HepG2 (cell line): Measurements from ENCODE around the gene NCMAP. TPM values are rescaled to one million over a fixed set of nuclear protein-coding genes. Genes with fewer than 3 reads are reported as not detected.
A peak's percentile ranks its signal among the peaks of the same experiment; 100 is the strongest.

Source experiments
- ATF3 ChIP-seq: sonication (generic); formaldehyde crosslinking; IDR thresholded peaks from 2 replicates; pipeline ENCODE4 v1.4.0; 2020; ENCODE audit warnings: missing genetic modification reagents
- CREB3 ChIP-seq: sonication (generic); formaldehyde crosslinking; IDR thresholded peaks from 2 replicates; pipeline ENCODE4 v1.5.0; 2020; ENCODE audit warnings: missing genetic modification reagents
- GLMP ChIP-seq: sonication (generic); formaldehyde crosslinking; IDR thresholded peaks from 2 replicates; pipeline ENCODE4 v1.9.0; 2021; ENCODE audit warnings: missing genetic modification reagents, mild to moderate bottlenecking, borderline replicate concordance
- GPBP1L1 ChIP-seq: sonication (generic); formaldehyde crosslinking; IDR thresholded peaks from 2 replicates; pipeline ENCODE4 v1.5.0; 2020; ENCODE audit warnings: mild to moderate bottlenecking, missing genetic modification reagents
- HOXA5 ChIP-seq: sonication (generic); formaldehyde crosslinking; IDR thresholded peaks from 2 replicates; pipeline ENCODE4 v1.4.0; 2020; ENCODE audit warnings: missing genetic modification reagents
- ZBTB25 ChIP-seq: IDR thresholded peaks from 2 replicates; pipeline ENCODE4 v1.6.1; 2018; ENCODE audit warnings: missing genetic modification reagents
- ZNF142 ChIP-seq: sonication (generic); formaldehyde crosslinking; IDR thresholded peaks from 2 replicates; pipeline ENCODE4 v1.4.0; 2020; ENCODE audit warnings: missing genetic modification reagents
- ZNF282 ChIP-seq: fragments of 450-650 bp; IDR thresholded peaks from 2 replicates; pipeline ENCODE4 v1.6.1; 2018; ENCODE audit not compliant: partially characterized antibody
- ZNF546 ChIP-seq: sonication (generic); formaldehyde crosslinking; conservative IDR thresholded peaks from 2 replicates; pipeline ENCODE4 v1.8.1; 2023; ENCODE audit warnings: mild to moderate bottlenecking, missing genetic modification reagents
- ZNF615 ChIP-seq: sonication (generic); formaldehyde crosslinking; IDR thresholded peaks from 2 replicates; pipeline ENCODE4 v1.5.0; 2020; ENCODE audit warnings: mild to moderate bottlenecking, missing genetic modification reagents, borderline replicate concordance
- ZNF709 ChIP-seq: sonication (generic); formaldehyde crosslinking; IDR thresholded peaks from 2 replicates; pipeline ENCODE4 v1.5.0; 2020; ENCODE audit warnings: mild to moderate bottlenecking, missing genetic modification reagents
- polyA plus RNA-seq, 8 experiments: library from polyadenylated mRNA; depleted of rRNA in 3 of 8; stranded (reverse) in 7 of 8; unstranded in 1 of 8; fragments of >200 nt; fragmentation: Illumina TruSeq in 4 of 8; extraction: Trizol in 4 of 8; gene quantifications; 2 replicates each; pipeline versions ENCODE4 v1.2.1 to v1.2.3, GENCODE V29; 2011 to 2016; ENCODE audit warnings: low read depth in 4 of 8, missing spikeins in 1 of 8, mixed read lengths in 1 of 8; ENCODE audit not compliant: insufficient read depth in 1 of 8
- total RNA-seq, 5 experiments: library from RNA; depleted of rRNA; stranded (reverse); fragments of >200 nt; fragmentation: Illumina TruSeq; extraction: Trizol; gene quantifications; 2 replicates each; pipeline ENCODE4 v1.2.3, GENCODE V29; 2016; ENCODE audit warnings: low read depth in 1 of 5
- TF ChIP-seq, protein P1 (sequence below): sonication (generic); formaldehyde crosslinking; conservative IDR thresholded peaks from 2 replicates; pipeline ENCODE4 v1.8.1; 2023; ENCODE audit warnings: missing genetic modification reagents
- TF ChIP-seq, protein P2 (sequence below): sonication (generic); formaldehyde crosslinking; IDR thresholded peaks from 2 replicates; pipeline ENCODE4 v1.8.1; 2023; ENCODE audit warnings: missing genetic modification reagents, inconsistent platforms, borderline replicate concordance

Gene NCMAP
- total and polyA plus RNA-seq, 2 of the 13 experiments (the other 11 are each of a cell fraction or from before 2014, with no cell fraction given), result 2.7 to 20.0 TPM

- TF ChIP-seq HOXA5, result no peak; the same call in 1 of the 2 replicates
- TF ChIP-seq, protein P1, sequence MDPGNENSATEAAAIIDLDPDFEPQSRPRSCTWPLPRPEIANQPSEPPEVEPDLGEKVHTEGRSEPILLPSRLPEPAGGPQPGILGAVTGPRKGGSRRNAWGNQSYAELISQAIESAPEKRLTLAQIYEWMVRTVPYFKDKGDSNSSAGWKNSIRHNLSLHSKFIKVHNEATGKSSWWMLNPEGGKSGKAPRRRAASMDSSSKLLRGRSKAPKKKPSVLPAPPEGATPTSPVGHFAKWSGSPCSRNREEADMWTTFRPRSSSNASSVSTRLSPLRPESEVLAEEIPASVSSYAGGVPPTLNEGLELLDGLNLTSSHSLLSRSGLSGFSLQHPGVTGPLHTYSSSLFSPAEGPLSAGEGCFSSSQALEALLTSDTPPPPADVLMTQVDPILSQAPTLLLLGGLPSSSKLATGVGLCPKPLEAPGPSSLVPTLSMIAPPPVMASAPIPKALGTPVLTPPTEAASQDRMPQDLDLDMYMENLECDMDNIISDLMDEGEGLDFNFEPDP (CRISPR knock-in tag), result no peak
- no peak for TF ChIP-seq ZNF282
- peak; percentile 44; the same call in 1 of the 2 replicates for TF ChIP-seq CREB3 (CRISPR knock-in tag)
- peak; percentile 84; the same call in 1 of the 2 replicates for TF ChIP-seq ZNF709 (CRISPR knock-in tag)
- TF ChIP-seq ZNF615 (CRISPR knock-in tag), result peak; percentile 91
- TF ChIP-seq ZNF142 (CRISPR knock-in tag), result no peak
- no peak for TF ChIP-seq GPBP1L1 (CRISPR knock-in tag)
- TF ChIP-seq GLMP, result no peak
- peak; percentile 79 for TF ChIP-seq ZBTB25 (CRISPR knock-in tag)
- TF ChIP-seq ATF3 (CRISPR knock-in tag), result 0 out of 2 replicates have a peak, but pooled peaks have one; percentile 29
- TF ChIP-seq ZNF546 (CRISPR knock-in tag), result no peak
- TF ChIP-seq, protein P2, sequence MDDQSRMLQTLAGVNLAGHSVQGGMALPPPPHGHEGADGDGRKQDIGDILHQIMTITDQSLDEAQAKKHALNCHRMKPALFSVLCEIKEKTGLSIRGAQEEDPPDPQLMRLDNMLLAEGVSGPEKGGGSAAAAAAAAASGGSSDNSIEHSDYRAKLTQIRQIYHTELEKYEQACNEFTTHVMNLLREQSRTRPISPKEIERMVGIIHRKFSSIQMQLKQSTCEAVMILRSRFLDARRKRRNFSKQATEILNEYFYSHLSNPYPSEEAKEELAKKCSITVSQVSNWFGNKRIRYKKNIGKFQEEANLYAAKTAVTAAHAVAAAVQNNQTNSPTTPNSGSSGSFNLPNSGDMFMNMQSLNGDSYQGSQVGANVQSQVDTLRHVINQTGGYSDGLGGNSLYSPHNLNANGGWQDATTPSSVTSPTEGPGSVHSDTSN, result peak; percentile 76; the same call in 1 of the 2 replicates
Measured at GRCh38 chr1:24642481-24643362, 86.8 kb downstream of the NCMAP start, which contains the start of gene SRRM1 (continued).
